Activated CD4-positive, alpha-beta T cell treated with anti-CD3 and anti-CD28 coated beads for 48 hours (primary cell): ENCODE measurements around the gene ZFYVE28.
"Not testable (repeated sequence)": the region's sequence is repeated elsewhere in the genome, so short reads cannot be mapped to it uniquely, and the experiment has no call there.

ENCODE experiments used
- DNase-seq: peaks from one replicate; pipeline ENCODE4 v3.0.0-alpha.2; 2020

The ZFYVE28 gene

DNA sequence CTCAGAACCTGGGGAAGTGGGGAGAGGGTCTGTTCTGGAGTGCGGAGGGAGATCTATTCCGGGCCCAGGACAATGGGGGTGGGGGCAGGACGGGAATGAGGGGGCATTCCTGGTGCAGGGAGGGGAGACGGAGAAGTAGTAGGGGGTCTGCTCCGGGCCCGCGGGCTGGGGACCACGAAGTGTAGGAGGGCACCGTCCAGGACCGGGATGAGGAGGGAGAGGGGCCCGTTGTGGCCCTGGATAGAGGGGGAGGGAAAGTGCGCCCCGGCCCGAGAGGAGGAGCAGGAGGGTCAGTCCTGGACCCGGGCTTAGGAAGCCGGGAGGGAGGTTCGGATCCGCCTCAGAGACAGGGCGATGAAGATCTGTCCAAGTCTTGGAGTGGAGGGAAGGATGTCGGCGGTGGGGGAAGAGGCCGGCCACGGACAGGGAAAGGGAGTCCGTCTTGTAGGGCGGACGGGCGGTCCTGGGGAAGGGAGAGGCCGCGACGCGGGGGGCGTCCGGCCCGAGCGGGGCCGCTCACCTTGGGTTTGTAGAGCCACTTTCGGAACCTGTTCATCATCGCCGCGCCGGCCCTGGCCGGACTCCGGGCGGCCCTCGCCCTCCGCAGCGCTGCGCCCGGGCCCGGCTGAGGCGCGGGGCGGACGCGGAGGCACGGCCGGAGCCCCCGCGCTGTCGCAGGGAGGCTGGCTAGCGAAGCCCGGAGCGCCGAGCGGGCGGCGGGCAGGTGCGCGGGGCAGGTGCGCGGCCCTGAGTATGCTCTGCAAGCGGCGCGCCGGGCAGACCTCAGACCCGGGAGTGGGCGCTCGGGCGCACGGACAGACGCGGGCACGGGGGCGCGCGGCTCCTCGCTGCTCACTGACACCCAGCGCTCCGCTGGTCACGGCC, at the start of gene ZFYVE28:
TSS of gene ZFYVE28 (minus strand) at position 881 of the 885 bp plus-strand sequence. CDS start at position 559, 322 bp downstream.
- no peak for DNase-seq

DNA sequence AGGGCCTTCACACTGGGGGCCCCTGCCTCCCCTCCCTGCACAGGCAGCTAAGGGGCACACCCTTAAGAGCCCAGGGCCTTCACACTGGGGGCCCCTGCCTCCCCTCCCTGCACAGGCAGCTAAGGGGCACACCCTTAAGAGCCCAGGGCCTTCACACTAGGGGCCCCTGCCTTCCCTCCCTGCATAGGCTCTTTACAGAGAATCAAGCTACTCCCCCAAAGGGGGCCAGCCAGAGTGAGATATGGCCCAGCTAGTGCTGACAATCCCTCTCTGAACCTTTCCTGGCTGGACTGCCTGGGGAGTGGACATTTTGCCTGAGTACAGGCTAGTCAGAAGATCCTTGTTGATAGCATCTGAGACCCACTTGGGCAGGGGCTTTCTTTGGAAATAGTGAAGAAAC, 47.1 kb upstream of the ZFYVE28 start:
- not testable (repeated sequence) for DNase-seq

DNA sequence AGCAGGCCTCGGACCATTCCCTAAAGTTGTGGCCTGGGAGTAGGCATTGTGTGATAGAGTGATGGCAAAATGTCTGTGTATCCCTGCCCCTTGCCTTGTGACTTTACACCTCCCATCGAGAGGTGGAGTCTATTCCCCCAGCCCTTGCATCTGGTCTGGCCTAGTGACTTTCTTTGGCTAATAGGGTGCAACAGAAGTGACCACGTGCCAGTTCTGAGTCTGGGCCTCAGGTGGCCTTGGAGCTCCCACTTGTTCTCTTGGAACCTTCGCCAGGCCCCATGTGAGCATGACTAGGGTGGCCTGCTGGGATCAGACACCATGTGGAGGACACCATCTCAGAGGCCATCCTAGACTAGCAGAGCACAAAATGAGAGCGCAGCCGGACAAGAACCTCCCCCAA, 46.6 kb upstream of the ZFYVE28 start:
- DNase-seq, result no peak

DNA sequence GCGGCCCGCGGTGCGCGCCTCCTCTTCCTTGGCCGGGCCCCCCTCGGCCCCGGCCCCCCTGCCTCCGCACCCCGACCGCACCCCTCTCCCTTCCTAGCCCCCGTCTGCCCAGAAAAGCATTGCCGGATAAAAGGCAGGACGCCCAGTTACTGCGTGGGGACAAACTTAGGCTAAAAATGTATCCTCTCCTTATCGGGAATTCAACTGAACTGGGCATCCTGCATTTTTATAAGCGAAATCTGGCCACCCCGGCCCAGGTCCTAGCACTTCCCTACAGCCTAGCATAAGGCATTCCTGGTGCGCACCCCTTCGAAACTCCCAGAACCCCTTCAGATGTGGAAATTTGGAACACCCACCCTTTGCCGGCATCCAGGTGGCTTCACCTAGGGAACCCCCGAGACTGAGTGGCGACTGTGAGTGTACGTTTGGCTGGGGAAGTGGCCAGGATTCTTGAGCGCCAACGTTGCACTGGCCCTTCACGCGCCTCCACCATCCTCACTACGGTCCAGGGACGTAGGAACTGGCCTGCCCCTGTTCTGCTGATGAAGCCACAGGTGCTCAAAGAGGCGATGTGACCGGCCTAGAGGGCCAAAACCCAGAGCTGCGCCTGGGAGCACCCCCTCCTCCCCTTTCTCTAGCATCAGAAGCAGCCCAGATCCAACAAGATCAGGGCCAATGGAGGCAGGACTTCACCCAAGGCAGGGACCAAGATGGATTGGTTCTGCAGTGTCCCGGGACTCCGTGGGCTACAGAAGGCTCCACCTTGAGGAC, 44.7 kb upstream of the ZFYVE28 start:
- no peak for DNase-seq

DNA sequence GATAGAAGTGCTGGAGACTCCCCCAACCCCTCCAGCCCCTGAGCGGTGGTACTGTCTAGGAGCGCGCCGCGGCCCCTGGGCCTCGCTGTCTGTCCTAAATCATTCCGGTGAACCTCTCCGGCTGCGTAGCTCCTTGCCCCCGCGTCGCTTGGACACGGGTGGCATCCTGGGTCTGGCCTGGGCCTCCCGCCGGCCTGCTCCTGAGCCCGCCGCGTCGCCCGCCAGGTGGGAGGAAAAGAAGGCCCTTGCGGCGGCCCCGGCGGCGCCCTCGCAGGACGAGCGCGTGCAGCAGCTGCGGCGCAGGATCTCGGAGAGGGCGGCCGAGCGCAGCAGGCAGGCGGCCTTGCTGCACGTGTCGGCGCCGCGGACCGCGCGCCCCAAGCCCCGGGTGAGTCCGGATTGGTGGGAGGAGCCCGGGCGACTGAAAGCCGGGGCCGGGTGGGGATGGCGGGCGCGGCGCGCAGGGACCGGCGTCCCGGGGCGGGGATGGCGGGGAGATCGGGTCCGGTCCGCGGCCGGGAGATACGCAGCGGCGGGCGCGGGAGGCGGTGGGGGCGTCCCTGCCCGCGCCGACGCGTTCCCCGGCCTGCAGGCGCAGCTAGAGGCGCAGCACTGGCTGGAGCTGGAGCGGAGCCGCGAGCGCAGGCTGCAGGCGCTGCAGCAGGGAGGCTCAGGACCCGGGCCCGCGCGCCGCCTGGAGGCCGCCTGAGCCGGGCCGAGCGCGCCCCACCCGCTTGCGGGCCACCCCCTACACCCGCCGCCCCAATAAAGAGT, 44.0 kb upstream of the ZFYVE28 start:
- peak; percentile 68 for DNase-seq

DNA sequence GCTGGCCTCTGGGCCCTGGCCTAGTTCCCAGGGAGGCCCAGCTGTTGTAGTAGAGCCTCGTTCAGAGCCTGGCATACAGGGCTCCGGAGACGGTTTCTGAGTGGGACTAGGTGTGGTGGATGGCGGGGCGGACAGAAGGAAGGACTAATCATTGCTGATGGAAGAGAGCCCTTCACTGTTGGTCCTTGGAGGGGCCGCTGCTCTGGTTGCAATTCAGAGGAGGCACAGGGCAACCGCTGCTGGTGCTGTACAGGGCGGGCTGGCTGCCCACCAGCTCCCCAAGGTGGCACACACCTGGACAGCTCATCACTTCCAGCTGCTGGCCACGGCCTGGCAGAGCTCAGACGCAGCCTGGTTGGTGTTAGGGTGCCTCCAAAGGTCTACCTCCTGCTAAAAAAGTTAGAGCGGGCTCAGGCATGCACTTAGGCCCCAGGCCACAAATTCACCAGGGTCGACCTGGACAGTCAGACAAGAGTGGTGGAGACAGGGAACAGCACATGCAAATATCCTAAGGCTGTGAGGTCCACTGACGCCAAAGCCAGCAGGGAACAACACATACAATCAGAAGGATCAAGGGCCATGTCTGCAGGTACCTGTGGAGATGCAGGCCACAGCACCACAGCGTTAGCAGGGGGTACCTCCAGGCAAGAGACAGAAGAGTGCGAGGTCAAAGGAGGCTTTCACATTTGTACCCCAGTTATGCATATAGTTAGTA, 43.0 kb upstream of the ZFYVE28 start:
- no peak for DNase-seq

DNA sequence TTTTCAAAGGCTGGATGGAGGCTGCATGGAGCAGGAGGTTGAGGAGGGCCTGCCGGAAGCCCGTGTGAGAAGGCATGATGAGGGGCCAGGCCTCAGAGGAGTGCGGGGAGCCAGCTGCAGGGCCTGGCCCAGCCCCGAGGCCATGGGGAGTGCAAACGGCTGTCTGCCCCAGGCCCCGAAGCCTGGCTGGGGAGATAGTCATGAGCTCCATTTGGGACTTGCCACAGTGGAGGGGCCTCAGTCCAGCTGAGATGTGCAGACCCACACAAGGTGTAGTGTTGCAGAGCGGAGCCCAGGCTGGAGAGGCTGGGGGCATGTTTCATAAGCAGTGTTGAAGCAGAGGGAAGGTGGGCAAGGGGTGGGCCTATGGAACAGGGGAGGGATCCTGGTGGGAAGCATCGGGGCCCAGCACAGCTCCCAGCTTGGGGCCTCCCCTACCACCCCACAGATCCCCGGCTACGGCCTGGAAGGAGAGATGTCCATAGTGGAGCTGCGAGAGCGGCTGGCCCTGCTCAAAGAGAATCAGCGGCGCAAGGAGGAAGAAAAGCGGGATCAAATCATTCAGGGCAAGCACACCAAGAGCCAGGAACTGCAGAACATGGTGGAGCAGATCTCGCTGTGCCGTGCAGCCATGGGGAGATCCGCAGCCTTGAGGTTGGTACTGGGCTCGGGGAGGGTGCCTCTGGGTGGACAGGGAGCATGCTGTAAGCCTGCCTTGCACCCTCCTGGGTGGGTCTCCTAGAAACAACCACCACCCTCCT, 41.3 kb upstream of the ZFYVE28 start:
- DNase-seq, result no peak

DNA sequence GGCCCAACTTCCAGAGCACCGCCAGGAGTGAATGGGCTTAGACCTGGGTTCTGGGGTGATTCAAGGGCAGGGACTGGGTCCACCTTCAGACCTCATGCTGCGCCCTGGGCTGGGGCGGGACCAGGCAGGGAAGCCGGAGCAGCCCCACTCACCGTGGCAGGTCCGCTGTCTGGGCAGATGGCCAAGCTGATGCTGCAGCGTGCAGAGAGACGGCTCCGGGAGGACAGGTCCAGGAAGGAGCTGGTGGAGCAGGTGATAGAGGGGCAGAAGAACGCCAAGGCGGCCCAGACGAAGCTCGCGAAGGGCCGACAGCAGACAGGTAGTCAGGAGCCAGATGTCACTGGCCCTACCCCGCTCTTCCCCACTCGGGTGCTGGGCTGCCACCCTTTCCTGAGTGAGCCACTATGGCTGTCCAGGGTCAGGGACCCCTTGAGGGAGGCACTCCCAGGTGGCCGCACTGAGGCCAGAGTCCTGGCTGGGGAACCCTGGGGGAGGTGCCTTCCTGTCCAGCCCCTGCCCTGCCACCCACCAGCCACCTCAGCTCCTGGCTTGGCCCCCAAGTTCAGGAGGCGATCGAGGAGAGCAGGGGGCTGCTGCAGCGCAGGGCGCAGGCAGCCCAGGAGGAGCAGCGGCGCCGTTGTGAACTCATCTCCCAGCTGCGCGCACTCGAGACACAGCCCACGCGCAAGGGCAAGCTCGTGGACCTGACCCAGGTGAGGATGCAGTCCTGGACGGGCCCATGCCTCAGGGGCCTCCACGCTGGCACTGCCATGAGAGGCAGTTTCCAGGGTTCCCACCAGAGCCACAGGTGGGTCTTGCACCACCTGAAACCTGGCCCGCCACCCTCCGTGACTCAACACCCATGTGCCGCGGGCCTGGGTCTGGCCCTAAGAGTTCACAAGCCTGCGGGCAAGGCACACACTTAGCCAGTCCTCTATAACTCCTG, 40.4 kb upstream of the ZFYVE28 start:
- no peak for DNase-seq

DNA sequence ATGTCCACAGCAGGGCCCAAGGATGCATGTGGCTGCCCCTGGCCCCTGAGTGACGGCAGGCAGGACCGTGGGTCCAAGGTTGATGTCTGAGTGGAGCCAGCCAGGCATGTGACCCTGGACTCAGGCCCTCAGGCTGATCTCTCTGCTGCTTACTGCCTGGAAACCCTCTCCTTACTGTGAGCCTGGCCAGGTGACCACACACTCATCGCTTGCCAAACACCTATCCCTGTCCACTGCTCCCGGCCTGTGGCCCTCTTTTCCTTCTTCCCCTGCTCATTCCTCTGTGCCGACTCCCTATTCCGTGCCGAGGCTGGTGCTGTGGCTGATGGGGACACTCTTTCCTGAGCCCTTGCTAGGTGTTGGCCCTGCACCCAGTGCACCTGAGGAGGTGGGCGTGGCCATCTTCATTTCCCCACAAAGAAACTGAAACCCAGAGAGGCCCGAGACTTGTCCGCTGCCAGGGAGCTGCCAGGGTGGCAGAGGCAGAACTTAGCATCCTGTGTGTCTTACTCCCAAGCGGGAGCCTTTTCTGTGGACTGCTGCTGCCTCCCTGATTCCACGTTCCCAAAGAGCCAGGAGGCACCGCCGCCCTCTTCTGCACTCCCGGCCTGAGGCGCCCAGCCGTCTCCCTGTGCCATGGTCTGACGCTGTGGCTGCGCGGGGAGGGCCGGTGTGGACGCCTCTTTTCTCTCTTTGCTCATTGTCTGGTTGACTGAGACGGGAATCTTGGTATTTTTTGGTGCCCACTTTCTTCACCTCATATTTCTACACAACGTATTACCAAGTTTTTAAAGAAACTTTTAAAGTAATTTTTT, 39.2 kb upstream of the ZFYVE28 start:
- DNase-seq, result no peak

DNA sequence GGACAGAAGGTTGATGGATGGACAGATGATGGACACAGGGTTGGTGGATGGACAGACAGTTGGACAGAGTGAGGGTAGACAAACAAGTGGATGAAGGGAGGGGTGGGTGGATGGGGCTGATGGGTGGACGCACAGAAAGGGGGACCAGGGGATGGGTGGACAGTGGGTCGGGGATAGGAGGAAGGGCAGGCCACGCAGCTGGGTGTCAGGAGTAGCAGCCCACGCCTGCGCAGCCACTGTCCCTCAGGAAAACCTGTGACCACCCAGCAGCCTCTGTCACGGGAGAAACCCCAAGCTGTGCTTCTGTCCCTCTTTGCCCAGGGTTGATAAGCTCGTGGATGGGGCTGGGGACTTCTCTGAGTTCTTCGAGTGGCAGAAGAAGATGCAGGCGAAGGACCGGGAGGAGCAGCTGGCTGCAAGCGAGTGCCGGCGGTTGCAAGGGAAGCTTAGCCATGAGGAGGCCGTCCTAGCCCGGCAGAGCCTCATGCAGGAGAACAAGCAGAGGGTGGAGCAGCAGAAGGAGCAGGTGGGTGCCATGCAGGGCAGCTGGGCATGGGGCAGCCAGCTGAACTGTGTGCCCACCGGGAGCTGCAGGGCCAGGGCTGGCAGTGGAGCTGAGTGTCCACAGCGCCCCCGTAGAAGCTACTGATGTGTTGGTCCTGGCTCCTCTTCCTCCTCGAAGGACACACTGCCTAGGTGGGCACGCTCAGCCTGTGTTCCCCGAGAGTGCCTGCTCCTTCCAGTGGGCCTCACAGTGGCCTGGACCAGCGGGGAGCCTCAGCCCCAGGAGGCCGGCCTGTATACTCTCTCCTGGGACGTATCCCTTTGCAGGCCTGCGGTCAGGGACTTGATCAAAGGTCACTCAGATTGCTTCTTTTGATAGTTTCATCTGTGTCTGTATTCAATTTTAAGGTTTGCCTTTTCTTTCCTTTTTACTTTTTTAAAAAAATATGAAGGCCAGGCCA, 33.7 kb upstream of the ZFYVE28 start:
- DNase-seq, result no peak

DNA sequence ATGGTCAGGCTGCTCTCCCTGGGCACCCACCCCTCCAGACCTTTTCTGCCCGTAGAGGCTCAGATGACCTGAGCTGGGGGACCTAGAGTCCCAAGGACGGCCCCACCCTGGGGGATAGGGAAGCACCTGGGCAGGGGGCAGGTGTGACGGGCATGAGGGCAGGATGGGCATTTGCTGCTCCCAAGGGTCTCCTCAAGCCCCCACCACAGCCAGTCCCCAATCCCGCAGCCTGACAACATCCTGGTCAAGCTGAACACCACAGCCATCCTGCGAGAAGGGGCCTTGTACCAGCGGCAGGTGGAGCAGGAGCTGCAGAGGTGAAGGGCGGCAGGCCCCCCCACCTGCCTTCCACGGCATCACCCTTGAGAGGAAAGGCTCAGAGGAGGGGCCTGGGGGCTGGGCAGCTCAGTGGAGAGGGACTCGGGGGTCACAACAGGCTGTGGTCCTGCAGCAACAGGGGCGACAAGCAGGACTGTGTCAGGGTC, 32.6 kb upstream of the ZFYVE28 start:
- DNase-seq, result no peak

DNA sequence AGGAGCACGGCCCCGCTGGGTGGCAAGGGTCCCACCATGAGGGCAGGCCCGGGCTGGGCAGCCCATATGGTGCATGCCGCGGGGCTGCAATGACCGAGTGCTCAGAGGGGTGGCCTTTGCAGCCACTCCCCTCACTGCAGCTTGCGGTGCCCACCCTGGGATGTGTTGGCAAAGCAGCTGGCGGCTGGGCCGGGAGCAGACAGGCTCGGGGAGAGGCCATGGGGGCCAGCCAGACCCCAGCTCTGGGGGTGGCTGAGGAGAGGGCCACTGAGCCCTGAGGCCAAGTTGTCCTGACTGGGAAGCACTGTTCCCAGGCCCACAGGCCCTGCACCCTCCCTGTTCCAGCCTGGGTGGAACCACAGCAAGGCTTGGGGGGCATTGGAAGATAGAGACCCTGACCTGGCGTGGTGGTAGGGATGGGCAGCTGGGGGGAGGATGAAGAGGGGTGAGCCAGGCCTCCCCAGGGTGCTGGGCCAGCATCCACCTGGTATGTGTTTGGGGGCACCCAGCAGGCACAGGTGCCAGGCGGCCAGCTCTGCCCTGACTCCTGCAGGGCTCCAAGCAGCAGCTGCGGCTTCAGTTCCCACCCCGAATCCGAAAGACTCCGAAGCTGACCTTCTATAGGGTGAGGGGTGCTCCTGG, 32.1 kb upstream of the ZFYVE28 start:
- no peak for DNase-seq

DNA sequence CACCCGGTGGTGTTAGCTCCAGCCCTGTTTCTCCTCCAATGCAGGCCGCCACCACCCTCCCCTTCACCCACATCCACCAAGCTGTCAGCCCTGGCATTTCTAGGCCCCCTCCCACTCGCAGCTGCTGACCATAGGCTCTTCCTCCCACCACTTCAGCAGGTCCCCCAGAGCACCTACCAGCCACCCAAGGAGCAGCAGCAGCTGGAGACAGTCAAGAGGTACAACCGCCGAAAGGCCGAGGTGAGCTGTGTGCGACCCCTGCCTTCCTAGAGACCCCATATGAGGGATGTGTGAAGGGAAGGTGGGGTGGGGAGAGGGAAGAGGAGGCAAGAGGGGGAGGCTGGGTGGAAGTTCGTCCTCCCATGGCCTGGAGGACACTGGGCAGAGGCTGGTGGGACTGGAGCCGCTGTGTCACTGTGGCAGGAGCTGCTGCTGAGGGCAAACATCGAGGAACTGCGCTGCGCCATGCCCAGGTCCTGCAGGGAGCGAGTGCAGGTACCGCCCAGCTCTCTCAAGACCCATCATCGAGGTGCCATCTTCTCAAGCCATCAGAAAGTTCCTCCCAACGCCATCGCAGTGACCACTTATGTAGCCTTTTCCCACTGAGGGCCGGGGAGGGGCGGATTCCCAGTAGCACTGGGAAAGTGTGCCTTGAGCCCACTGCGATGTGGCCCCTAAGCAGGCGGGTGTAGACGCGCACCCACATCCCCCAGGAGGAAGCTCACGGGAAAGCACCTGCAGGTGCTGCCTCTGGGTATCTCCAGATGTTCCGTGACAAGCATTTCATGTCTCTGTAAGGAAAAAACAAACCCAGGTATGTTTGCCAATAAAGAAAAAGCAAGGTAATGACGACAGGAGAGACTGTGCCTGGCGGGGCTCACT, 31.3 kb upstream of the ZFYVE28 start:
- no peak for DNase-seq

DNA sequence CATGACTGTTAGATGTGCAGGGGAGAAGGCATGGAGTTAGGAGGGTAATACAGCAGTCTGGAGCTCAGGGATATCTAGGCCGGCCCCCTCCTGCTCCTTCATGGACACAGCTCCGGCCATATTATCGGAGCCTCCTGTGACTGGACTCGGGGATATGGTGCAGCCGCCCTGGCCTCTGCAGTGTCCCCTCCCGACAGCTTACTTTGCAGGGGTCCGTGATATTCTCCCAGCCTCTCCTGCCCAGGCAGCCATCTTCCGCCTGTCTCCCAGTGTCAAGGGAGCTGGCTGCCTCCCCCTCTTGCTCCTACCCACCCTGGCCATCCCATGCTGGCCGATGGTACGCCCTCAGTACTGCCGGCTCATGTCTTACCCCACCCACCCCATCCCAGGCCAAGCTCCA, 30.6 kb upstream of the ZFYVE28 start:
- DNase-seq, result no peak

DNA sequence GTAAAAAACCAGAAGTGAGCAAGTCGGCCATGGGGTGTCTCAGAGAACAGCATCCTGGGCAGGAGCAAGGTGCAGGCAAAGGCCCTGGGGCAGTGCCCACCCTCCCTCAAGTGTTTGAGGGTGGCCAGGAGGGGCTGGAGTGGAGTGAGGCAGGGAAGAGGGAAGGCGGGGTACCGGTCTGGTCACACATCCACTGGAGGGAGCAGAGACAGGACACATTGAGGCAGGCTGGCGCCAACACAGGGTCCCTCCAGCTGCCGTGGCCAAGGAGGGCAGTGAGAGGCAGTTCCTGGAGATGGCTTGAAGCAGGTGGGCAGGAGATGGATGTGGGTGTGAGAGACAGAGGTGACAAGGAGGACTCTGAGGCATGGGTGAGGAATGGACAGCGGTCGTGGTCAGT, 30.1 kb upstream of the ZFYVE28 start:
- no peak for DNase-seq

DNA sequence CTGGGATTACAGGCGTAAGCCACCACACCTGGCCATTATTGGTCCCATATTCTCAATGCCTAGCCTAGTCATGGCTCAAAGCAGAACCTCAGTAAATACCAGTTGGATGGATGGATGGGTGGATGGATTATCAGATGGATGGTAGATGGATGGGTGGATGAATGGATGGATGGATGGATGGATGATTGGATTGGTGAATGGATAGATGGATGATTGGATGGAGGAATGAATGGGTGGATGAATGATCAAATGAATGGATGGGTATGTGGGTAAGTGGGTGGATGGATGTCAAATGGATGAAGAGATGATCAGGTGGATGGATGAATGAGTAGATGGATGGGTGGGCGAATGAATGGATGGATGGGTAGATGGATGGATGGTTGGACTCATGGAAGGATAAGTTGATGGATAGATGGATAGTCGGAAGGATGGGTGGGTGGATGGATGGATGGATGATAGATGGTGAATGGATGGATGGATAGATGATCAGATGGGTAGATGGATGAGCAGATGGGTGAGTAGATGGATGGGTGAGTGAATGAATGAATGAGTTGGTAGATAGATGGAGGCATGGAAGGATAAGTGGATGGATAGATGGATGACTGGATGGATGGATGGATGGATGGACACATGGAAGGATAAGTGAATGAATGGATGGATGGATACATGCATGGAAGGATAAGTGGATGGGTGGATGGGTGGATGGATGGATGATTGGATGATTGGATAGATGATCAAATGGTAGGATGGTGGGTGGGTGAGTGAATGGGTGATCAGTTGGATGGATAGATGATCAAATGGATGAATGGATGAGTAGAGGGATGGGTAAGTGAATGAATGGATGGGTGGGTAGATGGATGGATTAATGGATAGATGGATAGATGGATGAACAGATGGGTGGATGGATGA, 28.5 kb upstream of the ZFYVE28 start:
- no peak for DNase-seq
